Lung (tissue), 12 donors: ENCODE data around the gene FTH1. TPM values are rescaled to one million over a fixed set of nuclear protein-coding genes. Genes with fewer than 3 reads are reported as not detected.
A peak's percentile ranks its signal among the peaks of the same experiment; 100 is the strongest.

Experiments used
- ATAC-seq: fragments of 200-7000 bp; cut with Tn5 transposase; one replicate; pipeline ENCODE4 v1.9.1; 2020; ENCODE audit warnings: moderate number of reproducible peaks; ENCODE audit not compliant: insufficient read depth, low FRiP score
- DNase-seq, 3 donors: peaks; one replicate each; pipeline ENCODE4 v3.0.0-alpha.2; 2013 to 2017
- H3K27ac ChIP-seq, 2 donors: one replicate each; pipeline ENCODE4 v1.5.1; 2013; ENCODE audit warnings: mild to moderate bottlenecking in 2 of 2, moderate library complexity in 2 of 2, control low read depth in 1 of 2, inconsistent platforms in 1 of 2, low read depth in 1 of 2, low read length in 1 of 2
- H3K27me3 ChIP-seq, 3 donors: one replicate each; pipeline ENCODE4 v1.5.1; 2013; ENCODE audit warnings: low read length in 2 of 3; ENCODE audit not compliant: control insufficient read depth in 3 of 3, insufficient read depth in 3 of 3
- H3K36me3 ChIP-seq, 4 donors: one replicate each; pipeline ENCODE4 v1.5.1; 2013; ENCODE audit warnings: low read length in 4 of 4, mild to moderate bottlenecking in 1 of 4, moderate library complexity in 1 of 4; ENCODE audit not compliant: control insufficient read depth in 4 of 4, insufficient read depth in 4 of 4
- H3K4me1 ChIP-seq, 5 donors: one replicate each; pipeline ENCODE4 v1.5.1; 2013; ENCODE audit warnings: low read length in 5 of 5, mild to moderate bottlenecking in 2 of 5, moderate library complexity in 1 of 5; ENCODE audit not compliant: control insufficient read depth in 5 of 5, insufficient read depth in 5 of 5
- H3K4me3 ChIP-seq: one replicate; pipeline ENCODE4 v1.5.1; 2013; ENCODE audit warnings: mild to moderate bottlenecking, control low read depth, moderate library complexity
- H3K9ac ChIP-seq, 2 donors: one replicate each; pipeline ENCODE4 v1.5.1; 2013; ENCODE audit warnings: low read length in 2 of 2, control low read depth in 1 of 2; ENCODE audit not compliant: insufficient read depth in 1 of 2
- H3K9me3 ChIP-seq, 4 donors: one replicate each; pipeline ENCODE4 v1.5.1; 2013; ENCODE audit warnings: low read length in 3 of 4, mild to moderate bottlenecking in 1 of 4, moderate library complexity in 1 of 4; ENCODE audit not compliant: control insufficient read depth in 4 of 4, insufficient read depth in 3 of 4
- WGBS, 2 donors: extraction: QIAGEN DNeasy Blood & Tissue Kit; methylation state at CpG; one replicate each; pipeline ENCODE4 v1.1.7; 2013; 5-methylcytosine and 5-hydroxymethylcytosine counted together
- polyA plus RNA-seq, 2 donors: library from polyadenylated mRNA; stranded (reverse); fragments of 200-250 nt; gene quantifications; one replicate each; pipeline ENCODE4 v1.2.1, GENCODE V29; 2013
- total RNA-seq, 2 donors: library from RNA; depleted of rRNA in 1 of 2; stranded (reverse); fragments of >200 nt in 1 of 2; gene quantifications; one replicate each; pipeline ENCODE4 v1.2.1, GENCODE V29; 2014 to 2021
- TF ChIP-seq, protein P1 (sequence below): IDR thresholded peaks from 2 replicates; pipeline ENCODE4 v1.5.1; 2012; ENCODE audit warnings: mild to moderate bottlenecking; ENCODE audit errors: control extremely low read depth, extremely low read depth
- donor health status: control.
- donor health status: control.
- donor health status: Bipolar disorder and iron deficiency.
- donor health status: healthy.
- donor health status: DM: yes; HTN: yes; CAD: no.

Gene FTH1
- total and polyA plus RNA-seq, 4 donors: 1,737 to 24,273 (median 5,185) TPM

DNA sequence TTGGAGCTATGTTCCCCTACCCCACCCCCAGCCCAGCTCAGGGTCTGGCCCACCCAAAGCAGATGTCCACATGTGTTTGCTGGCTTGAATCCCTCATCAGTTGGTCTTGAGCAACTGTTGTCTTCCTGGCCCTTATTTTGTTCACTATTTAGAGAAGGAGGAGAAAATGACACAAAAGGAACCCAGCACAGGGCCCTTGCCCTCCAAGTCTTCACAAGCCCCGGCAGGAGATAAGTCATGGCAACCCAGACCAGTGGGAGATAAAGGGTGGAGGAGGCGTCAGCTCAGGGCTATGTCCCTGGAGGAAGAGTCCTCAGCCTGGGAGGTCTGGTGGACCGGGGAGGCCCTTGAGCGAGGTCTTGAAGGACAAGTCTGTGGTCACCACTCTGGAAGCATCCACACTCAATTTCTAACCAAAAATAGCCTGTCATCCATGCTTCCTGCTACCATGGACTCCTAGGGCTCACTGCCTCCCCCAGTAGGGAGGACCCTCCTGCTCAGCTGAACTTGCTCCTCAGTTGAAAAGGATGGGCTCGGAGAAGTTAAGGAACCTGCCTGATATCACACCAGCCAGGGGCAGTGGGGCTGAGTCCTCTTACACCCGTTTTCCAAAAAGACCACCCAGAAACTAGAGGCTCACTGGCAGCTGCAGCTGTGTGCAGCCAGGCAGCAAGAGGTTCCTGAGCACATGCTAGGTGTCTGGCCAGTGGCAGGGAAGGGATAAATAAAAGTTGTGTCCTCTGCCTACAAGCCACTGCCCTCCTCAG lies 48.3 kb downstream of the FTH1 start:
- 75 to 77% methylated on average over 6 of the region's 6 CpGs for WGBS, 2 donors
- no peak overlapping the region for H3K9ac ChIP-seq
- no peaks in the 10 kb centered on the region for H3K36me3 ChIP-seq
- ATAC-seq: no peak
- H3K27me3 ChIP-seq: peaks cover 0 to 18% (median 0%) of the 10 kb centered on the region in 3 donors
- DNase-seq: peak in 1 of 3 donors; percentile 58
- H3K4me1 ChIP-seq: peaks cover 5 to 33% (median 19%) of the 10 kb centered on the region in 5 donors
- no peak overlapping the region for H3K4me3 ChIP-seq
- H3K9me3 ChIP-seq: no peaks in the 10 kb centered on the region
- TF ChIP-seq, protein P1, sequence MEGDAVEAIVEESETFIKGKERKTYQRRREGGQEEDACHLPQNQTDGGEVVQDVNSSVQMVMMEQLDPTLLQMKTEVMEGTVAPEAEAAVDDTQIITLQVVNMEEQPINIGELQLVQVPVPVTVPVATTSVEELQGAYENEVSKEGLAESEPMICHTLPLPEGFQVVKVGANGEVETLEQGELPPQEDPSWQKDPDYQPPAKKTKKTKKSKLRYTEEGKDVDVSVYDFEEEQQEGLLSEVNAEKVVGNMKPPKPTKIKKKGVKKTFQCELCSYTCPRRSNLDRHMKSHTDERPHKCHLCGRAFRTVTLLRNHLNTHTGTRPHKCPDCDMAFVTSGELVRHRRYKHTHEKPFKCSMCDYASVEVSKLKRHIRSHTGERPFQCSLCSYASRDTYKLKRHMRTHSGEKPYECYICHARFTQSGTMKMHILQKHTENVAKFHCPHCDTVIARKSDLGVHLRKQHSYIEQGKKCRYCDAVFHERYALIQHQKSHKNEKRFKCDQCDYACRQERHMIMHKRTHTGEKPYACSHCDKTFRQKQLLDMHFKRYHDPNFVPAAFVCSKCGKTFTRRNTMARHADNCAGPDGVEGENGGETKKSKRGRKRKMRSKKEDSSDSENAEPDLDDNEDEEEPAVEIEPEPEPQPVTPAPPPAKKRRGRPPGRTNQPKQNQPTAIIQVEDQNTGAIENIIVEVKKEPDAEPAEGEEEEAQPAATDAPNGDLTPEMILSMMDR: no peak
- H3K27ac ChIP-seq: peak overlapping the region; percentile 37 to 42

DNA sequence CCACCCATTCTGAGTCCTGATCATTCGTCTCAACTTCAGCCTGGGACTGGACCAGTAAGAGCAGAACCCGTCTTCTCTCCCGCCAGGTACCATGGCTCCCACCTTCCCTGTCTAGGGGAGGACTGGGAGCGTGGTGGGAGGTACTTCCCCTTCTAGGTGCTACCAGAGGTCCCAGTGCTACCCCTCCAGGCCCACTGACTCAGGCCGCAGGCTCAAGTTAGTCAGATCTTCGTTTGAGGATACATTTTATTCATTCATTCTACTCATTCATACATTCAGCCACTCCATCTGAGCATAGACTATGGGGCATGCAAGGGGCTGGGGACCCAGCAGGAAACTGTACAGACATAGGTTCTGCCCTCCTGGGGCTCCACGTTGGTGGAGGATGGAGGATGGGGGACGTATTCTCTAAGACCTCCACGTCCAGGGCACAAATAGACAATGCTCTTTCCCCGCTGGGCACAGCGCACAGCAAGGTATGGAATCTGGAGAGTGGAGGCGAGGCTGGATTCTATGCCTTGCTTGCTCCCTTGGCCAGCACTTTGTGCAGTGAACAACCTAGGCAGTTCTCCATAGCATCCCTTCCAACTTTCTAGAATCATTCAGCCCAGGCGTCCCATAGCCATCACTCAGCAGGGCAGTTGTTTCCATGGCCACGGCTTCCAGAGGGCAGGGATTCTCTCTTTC lies 49.0 kb downstream of the FTH1 start:
- Histone ChIP-seq H3K27ac (peak overlapping the region; percentile 4 to 41), H3K4me3 (no peak overlapping the region), H3K36me3 (no peaks in the 10 kb centered on the region), H3K9ac (peak overlapping the region in 1 of 2 donors; percentile 59), H3K4me1 (peaks cover 5 to 26% (median 14%) of the 10 kb centered on the region in 5 donors), H3K9me3 (no peaks in the 10 kb centered on the region), H3K27me3 (peaks cover 0 to 18% (median 0%) of the 10 kb centered on the region in 3 donors)
- TF ChIP-seq, protein P1: no peak
- WGBS, 2 donors: 77 to 81% methylated on average over 14 of the region's 14 CpGs
- DNase-seq: no peak
- ATAC-seq: no peak

DNA sequence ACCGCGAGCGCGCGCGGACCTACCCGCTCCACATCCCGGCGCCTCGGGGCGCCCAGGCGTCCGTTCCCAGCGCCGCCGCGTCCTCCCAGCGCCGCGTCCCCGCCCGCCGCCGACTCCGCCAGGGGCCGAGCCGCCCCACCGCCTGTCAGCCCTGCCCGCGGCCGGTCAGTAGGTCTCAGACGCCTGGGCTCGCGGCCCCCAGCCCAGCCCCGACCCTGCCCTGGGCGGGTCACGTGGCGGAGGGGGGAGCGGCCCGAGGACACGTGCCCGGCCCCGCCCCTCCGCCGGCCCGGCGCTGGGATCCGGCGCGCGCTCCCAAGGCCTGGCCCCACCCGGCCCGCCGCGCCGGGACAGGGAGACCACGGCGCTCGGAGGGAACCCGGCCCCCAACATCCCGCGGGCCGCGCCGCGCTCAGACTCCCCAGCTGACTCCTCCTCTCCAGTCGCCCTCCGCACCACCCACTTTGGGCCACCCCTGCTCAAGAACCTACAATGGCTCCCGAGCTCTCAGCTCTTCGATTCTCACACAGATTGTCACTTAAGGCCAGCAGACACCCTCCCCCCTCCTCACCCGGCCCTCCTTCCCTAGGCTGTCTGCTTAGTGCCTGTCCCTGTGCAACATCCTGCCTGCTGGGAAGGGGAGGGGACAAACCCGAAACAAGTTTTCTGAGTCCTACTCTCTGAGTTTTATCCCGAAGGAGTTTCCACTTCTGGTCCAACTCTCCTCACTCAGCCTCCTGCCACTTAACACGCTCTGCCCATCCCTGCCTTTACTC lies 49.9 kb downstream of the FTH1 start, which contains the start of gene RAB3IL1:
TSS of gene RAB3IL1 (minus strand) at position 233 of the 776 bp plus-strand sequence. CDS start at position 34, 199 bp downstream.
- Histone ChIP-seq H3K27ac (peak within 1 kb of the TSS; percentile 41 to 67), H3K27me3 (peaks cover 0 to 18% (median 0%) of the 10 kb centered on the region in 3 donors), H3K4me1 (peaks cover under 1 to 17% (median 9%) of the 10 kb centered on the region in 5 donors), H3K9me3 (no peaks in the 10 kb centered on the region), H3K4me3 (peak within 1 kb of the TSS; percentile 49), H3K9ac (peak within 1 kb of the TSS in 1 of 2 donors; percentile 59), H3K36me3 (no peaks in the 10 kb centered on the region)
- DNase-seq (peak; percentile 66 to 78 (median 68)), ATAC-seq (peak; percentile 80)
- TF ChIP-seq, protein P1: no peak
- 2 to 10% methylated on average over 16 to 74 of the region's 74 CpGs for WGBS, 2 donors
